Panc1 (cell line): ENCODE data around the gene BOC.

Experiments
- TF ChIP-seq, protein P1 (sequence below): fragments of 450-650 bp; IDR thresholded peaks from 2 replicates; pipeline ENCODE4 v1.5.1; 2017; ENCODE audit warnings: mild to moderate bottlenecking
- TF ChIP-seq, protein P2 (sequence below), 2 experiments: IDR thresholded peaks; 2 replicates each; pipeline ENCODE4 v1.6.1; 2011 to 2012; ENCODE audit warnings: low read depth in 2 of 2, control low read depth in 1 of 2, low read length in 1 of 2, mild to moderate bottlenecking in 1 of 2, moderate library complexity in 1 of 2; ENCODE audit not compliant: insufficient read depth in 1 of 2

DNA sequence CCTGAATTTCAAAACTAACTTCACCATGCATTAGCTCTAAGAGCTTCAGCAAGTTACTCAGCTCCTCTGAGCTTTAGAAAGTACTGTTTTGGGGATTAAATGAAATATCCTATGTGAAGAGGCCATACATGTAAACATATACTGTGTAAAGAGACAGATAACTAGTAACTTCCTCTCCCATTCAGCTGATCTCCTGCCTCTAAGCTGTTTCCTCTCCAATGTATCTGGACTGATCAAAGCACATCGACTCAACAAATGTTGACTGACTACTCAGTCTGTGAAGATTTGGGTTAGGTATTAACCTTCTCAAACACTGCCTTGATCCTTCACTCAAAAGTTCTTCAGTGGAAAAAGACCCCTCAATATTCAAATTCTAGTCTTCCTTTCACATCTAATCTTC is 82.0 kb downstream of the BOC start:
- TF ChIP-seq, protein P1, sequence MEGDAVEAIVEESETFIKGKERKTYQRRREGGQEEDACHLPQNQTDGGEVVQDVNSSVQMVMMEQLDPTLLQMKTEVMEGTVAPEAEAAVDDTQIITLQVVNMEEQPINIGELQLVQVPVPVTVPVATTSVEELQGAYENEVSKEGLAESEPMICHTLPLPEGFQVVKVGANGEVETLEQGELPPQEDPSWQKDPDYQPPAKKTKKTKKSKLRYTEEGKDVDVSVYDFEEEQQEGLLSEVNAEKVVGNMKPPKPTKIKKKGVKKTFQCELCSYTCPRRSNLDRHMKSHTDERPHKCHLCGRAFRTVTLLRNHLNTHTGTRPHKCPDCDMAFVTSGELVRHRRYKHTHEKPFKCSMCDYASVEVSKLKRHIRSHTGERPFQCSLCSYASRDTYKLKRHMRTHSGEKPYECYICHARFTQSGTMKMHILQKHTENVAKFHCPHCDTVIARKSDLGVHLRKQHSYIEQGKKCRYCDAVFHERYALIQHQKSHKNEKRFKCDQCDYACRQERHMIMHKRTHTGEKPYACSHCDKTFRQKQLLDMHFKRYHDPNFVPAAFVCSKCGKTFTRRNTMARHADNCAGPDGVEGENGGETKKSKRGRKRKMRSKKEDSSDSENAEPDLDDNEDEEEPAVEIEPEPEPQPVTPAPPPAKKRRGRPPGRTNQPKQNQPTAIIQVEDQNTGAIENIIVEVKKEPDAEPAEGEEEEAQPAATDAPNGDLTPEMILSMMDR, result no peak
- TF ChIP-seq, protein P2, sequence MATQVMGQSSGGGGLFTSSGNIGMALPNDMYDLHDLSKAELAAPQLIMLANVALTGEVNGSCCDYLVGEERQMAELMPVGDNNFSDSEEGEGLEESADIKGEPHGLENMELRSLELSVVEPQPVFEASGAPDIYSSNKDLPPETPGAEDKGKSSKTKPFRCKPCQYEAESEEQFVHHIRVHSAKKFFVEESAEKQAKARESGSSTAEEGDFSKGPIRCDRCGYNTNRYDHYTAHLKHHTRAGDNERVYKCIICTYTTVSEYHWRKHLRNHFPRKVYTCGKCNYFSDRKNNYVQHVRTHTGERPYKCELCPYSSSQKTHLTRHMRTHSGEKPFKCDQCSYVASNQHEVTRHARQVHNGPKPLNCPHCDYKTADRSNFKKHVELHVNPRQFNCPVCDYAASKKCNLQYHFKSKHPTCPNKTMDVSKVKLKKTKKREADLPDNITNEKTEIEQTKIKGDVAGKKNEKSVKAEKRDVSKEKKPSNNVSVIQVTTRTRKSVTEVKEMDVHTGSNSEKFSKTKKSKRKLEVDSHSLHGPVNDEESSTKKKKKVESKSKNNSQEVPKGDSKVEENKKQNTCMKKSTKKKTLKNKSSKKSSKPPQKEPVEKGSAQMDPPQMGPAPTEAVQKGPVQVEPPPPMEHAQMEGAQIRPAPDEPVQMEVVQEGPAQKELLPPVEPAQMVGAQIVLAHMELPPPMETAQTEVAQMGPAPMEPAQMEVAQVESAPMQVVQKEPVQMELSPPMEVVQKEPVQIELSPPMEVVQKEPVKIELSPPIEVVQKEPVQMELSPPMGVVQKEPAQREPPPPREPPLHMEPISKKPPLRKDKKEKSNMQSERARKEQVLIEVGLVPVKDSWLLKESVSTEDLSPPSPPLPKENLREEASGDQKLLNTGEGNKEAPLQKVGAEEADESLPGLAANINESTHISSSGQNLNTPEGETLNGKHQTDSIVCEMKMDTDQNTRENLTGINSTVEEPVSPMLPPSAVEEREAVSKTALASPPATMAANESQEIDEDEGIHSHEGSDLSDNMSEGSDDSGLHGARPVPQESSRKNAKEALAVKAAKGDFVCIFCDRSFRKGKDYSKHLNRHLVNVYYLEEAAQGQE (IDR thresholded peaks at IDR 0.05; ENCODE audit: insufficient read depth in 1 of 2, low read depth in 2 of 2, low read length in 1 of 2), result no peak
